IPS DF 6.9 (cell line): ENCODE measurements around the gene WHAMM.

ENCODE experiments used
- DNase-seq: peaks from one replicate; pipeline ENCODE4 v3.0.0-alpha.2; 2013; ENCODE audit warnings: low read depth, low spot score
- H3K27ac ChIP-seq: one replicate; pipeline ENCODE4 v1.5.1; 2013; ENCODE audit warnings: low read length, control low read depth
- H3K27me3 ChIP-seq: 2 replicates; pipeline ENCODE4 v1.6.1; 2013; ENCODE audit warnings: mild to moderate bottlenecking, low read length; ENCODE audit not compliant: control insufficient read depth, insufficient read depth
- H3K36me3 ChIP-seq: 2 replicates; pipeline ENCODE4 v1.6.1; 2013; ENCODE audit warnings: low read length; ENCODE audit not compliant: control insufficient read depth, insufficient read depth
- H3K4me1 ChIP-seq: 2 replicates; pipeline ENCODE4 v1.6.1; 2013; ENCODE audit warnings: low read length; ENCODE audit not compliant: control insufficient read depth, insufficient read depth
- H3K4me3 ChIP-seq: 2 replicates; pipeline ENCODE4 v1.5.1; 2013; ENCODE audit warnings: mild to moderate bottlenecking, low read length
- H3K9me3 ChIP-seq: 2 replicates; pipeline ENCODE4 v1.6.1; 2013; ENCODE audit warnings: low read length, inconsistent platforms; ENCODE audit not compliant: control insufficient read depth, insufficient read depth
- WGBS: extraction: QIAGEN DNeasy Blood & Tissue Kit; methylation state at CpG from one replicate; pipeline ENCODE4 v1.1.7; 2013; ENCODE audit warnings: mixed read lengths, missing lambda C conversion rate; ENCODE audit not compliant: insufficient read length, insufficient coverage; 5-methylcytosine and 5-hydroxymethylcytosine counted together

The WHAMM gene

GRCh38 chr15:82881747-82882146, 72.3 kb downstream of the WHAMM start:
- no peak overlapping the region for H3K4me3 ChIP-seq
- no peak overlapping the region for H3K27ac ChIP-seq
- H3K36me3 ChIP-seq, result no peaks in the 10 kb centered on the region
- no peaks in the 10 kb centered on the region for H3K27me3 ChIP-seq
- H3K9me3 ChIP-seq, result no peaks in the 10 kb centered on the region
- no peaks in the 10 kb centered on the region for H3K4me1 ChIP-seq
- DNase-seq, result no peak
- no CpG with 5 or more reads among the region's 2 CpGs for WGBS

- no peaks in the 10 kb centered on the region for H3K27me3 ChIP-seq
- WGBS, result no CpG with 5 or more reads among the region's 5 CpGs
Measured at GRCh38 chr15:82882273-82882928, 73.0 kb downstream of the WHAMM start.

More at GRCh38 chr15:82882273-82882928, 73.0 kb downstream of the WHAMM start:
- H3K4me3 ChIP-seq, result no peak overlapping the region
- H3K27ac ChIP-seq, result no peak overlapping the region
- no peak for DNase-seq
- H3K9me3 ChIP-seq, result no peaks in the 10 kb centered on the region
- no peaks in the 10 kb centered on the region for H3K4me1 ChIP-seq
- no peaks in the 10 kb centered on the region for H3K36me3 ChIP-seq
